AG04449 (cell line): ENCODE data around the gene ARG2.
A peak's percentile ranks its signal among the peaks of the same experiment; 100 is the strongest.

Source experiments
- CTCF ChIA-PET: fragments of 350-600 bp; formaldehyde crosslinking; extraction: SDS; loops from one replicate; lab custom pipeline; 2021; ENCODE audit warnings: antibody characterized with exemption; lab: Yijun Ruan, JAX
- POLR2A ChIA-PET: fragments of 400-600, 350-600 bp; formaldehyde crosslinking; extraction: SDS; loops from one replicate; lab custom pipeline; 2020; ENCODE audit warnings: antibody characterized with exemption, inconsistent platforms; lab: Yijun Ruan, JAX
- DNase-seq: peaks from one replicate; pipeline ENCODE4 v3.0.0-alpha.2; 2010; ENCODE audit warnings: low read depth, low spot score
- H3K4me3 ChIP-seq: 2 replicates; pipeline ENCODE4 v1.5.1; 2011; ENCODE audit warnings: low read depth, mild to moderate bottlenecking, control low read depth, low read length
- CTCF ChIP-seq: IDR thresholded peaks from one replicate; pipeline ENCODE4 v1.5.1; 2011; ENCODE audit warnings: mild to moderate bottlenecking, moderate library complexity, low read length, control low read depth, inconsistent platforms; ENCODE audit not compliant: insufficient read depth; ENCODE audit errors: missing control alignments

ARG2 gene

GRCh38 chr14:67680121-67680602 is 60.4 kb downstream of the ARG2 start:
- H3K4me3 ChIP-seq = no peak overlapping the region
- TF ChIP-seq CTCF = no peak
- POLR2A ChIA-PET = no interaction called here
- CTCF ChIA-PET = interaction anchor here (0.9 to 1.5 kb wide), 5 partner anchors 10 to 252 kb away, joined by 3 to 7 read pairs (median 3); no protein-coding TSS in a partner anchor
- DNase-seq = peak; percentile 71

GRCh38 chr14:67680941-67681340 is 61.2 kb downstream of the ARG2 start:
- no peak overlapping the region for H3K4me3 ChIP-seq
- no peak for DNase-seq
- POLR2A ChIA-PET = no interaction called here
- CTCF ChIA-PET = interaction anchor here (1.0 to 2.0 kb wide), 4 partner anchors 14 to 253 kb away, joined by 3 to 5 read pairs (median 4); no protein-coding TSS in a partner anchor
- no peak for TF ChIP-seq CTCF

- POLR2A ChIA-PET = no interaction called here
- CTCF ChIA-PET = interaction anchor here (1.5 kb wide), 1 partner anchor 10 kb away, joined by 3 read pairs; the partner anchor contains the start of gene VTI1B
- TF ChIP-seq CTCF = no peak
- H3K4me3 ChIP-seq = no peak overlapping the region
- DNase-seq = no peak
Measured at GRCh38 chr14:67683842-67684241, 64.1 kb downstream of the ARG2 start.

GRCh38 chr14:67690011-67690410 is 70.3 kb downstream of the ARG2 start:
- H3K4me3 ChIP-seq = no peak overlapping the region
- POLR2A ChIA-PET = no interaction called here
- no peak for TF ChIP-seq CTCF
- CTCF ChIA-PET = interaction anchor here (1.9 to 3.8 kb wide), 2 partner anchors 14 to 263 kb away, joined by 4 to 31 read pairs; no protein-coding TSS in a partner anchor
- DNase-seq = no peak

GRCh38 chr14:67694791-67695393 is 75.2 kb downstream of the ARG2 start:
- TF ChIP-seq CTCF = no peak
- POLR2A ChIA-PET = interaction anchor here (0.7 to 1.1 kb wide), 4 partner anchors 8 to 60 kb away, joined by 3 to 5 read pairs (median 4); no protein-coding TSS in a partner anchor
- peak; percentile 76 for DNase-seq
- peak overlapping the region; percentile 94 for H3K4me3 ChIP-seq
- CTCF ChIA-PET = interaction anchor here (0.9 to 5.2 kb wide), 11 partner anchors 9 to 267 kb away, joined by 3 to 27 read pairs (median 4); partner anchors contain the start of gene ARG2

GRCh38 chr14:67695394-67695949 is 75.8 kb downstream of the ARG2 start, which contains the start of gene RDH11:
TSS of gene RDH11 (minus strand) at chr14:67695764. CDS start at chr14:67695703, 61 bp downstream.
- CTCF ChIA-PET = interaction anchor here (0.9 to 5.2 kb wide), 9 partner anchors 9 to 268 kb away, joined by 3 to 27 read pairs (median 4); no protein-coding TSS in a partner anchor
- POLR2A ChIA-PET = interaction anchor here (0.6 to 1.1 kb wide), 6 partner anchors 9 to 264 kb away, joined by 3 to 5 read pairs (median 3); no protein-coding TSS in a partner anchor
- peak within 1 kb of the TSS; percentile 94 for H3K4me3 ChIP-seq
- DNase-seq = no peak
- no peak for TF ChIP-seq CTCF
